ENCODE measurements around the gene BCL2L15. TPM values are rescaled to one million over a fixed set of nuclear protein-coding genes. Genes with fewer than 3 reads are reported as not detected.

BCL2L15 gene
- total RNA-seq, 1 experiment from 2014 or later: not detected

Other genes starting within 250 kb of the BCL2L15 start
- 72.3 and 77.3 TPM in 2 replicates for gene PHTF1, start 128.1 kb downstream of the BCL2L15 start, total RNA-seq (2014; rRNA removed; shearing (Covaris generic))
- gene RSBN1, start 75.1 kb downstream of the BCL2L15 start, total RNA-seq (2014; rRNA removed; shearing (Covaris generic)): 7.5 and 12.4 TPM in 2 replicates
- 1.7 and 1.9 TPM in 2 replicates for gene PTPN22, start 15.9 kb downstream of the BCL2L15 start, total RNA-seq (2014; rRNA removed; shearing (Covaris generic))
- 17.9 and 18.9 TPM in 2 replicates for gene AP4B1, start 17.2 kb upstream of the BCL2L15 start, total RNA-seq (2014; rRNA removed; shearing (Covaris generic))
- gene DCLRE1B, start 17.7 kb upstream of the BCL2L15 start, total RNA-seq (2014; rRNA removed; shearing (Covaris generic)): 16.9 and 19.2 TPM in 2 replicates
- 26.2 and 34.9 TPM in 2 replicates for gene HIPK1, start 41.7 kb upstream of the BCL2L15 start, total RNA-seq (2014; rRNA removed; shearing (Covaris generic))
- gene OLFML3, start 91.9 kb upstream of the BCL2L15 start, total RNA-seq (2014; rRNA removed; shearing (Covaris generic)): 2.2 and 5.2 TPM in 2 replicates

All from M059J (cell line).